K562 (cell line): ENCODE results near the gene EPB41L3. TPM values are rescaled to one million over a fixed set of nuclear protein-coding genes. Genes with fewer than 3 reads are reported as not detected.

ENCODE experiments used
- NFATC3 ChIP-seq: fragments of 450-650 bp; IDR thresholded peaks from 2 replicates; pipeline ENCODE4 v1.6.1; 2017; ENCODE audit warnings: mild to moderate bottlenecking
- SIRT6 ChIP-seq: IDR thresholded peaks from one replicate; pipeline ENCODE4 v1.6.1; 2012; ENCODE audit warnings: low read depth, mild to moderate bottlenecking, control low read depth, inconsistent platforms, low read length, moderate library complexity
- ZBTB7A ChIP-seq: IDR thresholded peaks from 2 replicates; pipeline ENCODE4 v1.6.1; 2011; ENCODE audit warnings: low read depth, mild to moderate bottlenecking, low read length, moderate library complexity, borderline replicate concordance; ENCODE audit not compliant: control insufficient read depth
- polyA plus RNA-seq, 8 experiments: library from polyadenylated mRNA; depleted of rRNA in 4 of 8; stranded (reverse) in 5 of 8; unstranded in 3 of 8; fragments of >200 nt; fragmentation: Nextera tagmentation in 2 of 8; fragmentation: Illumina TruSeq in 1 of 8; extraction: Ambion mirVana in 2 of 8; extraction: Trizol in 1 of 8; gene quantifications; 2 replicates each; pipeline versions ENCODE4 v1.2.1 to v1.2.3, GENCODE V29; 2011 to 2014; ENCODE audit warnings: inconsistent platforms in 1 of 8, missing spikeins in 1 of 8
- total RNA-seq, 7 experiments: library from RNA; depleted of rRNA in 6 of 7; stranded (reverse); fragments of >200 nt in 6 of 7; fragmentation: Illumina TruSeq in 2 of 7; extraction: Trizol in 2 of 7; gene quantifications; 2 replicates each; pipeline versions ENCODE4 v1.2.1 to v1.2.3, GENCODE V29; 2011 to 2021; ENCODE audit warnings: low replicate concordance in 1 of 7
- TF ChIP-seq, protein P1 (sequence below), 2 experiments: fragments of 200-800 bp in 1 of 2; sonication (Bioruptor generic) in 1 of 2; sonication (generic) in 1 of 2; formaldehyde crosslinking in 1 of 2; IDR thresholded peaks in 1 of 2; conservative IDR thresholded peaks in 1 of 2; 2 replicates each; pipeline versions ENCODE4 v1.5.0 to v1.6.1; 2016 to 2020; ENCODE audit warnings: missing compliant biosample characterization in 1 of 2, missing genetic modification characterization in 1 of 2, missing genetic modification reagents in 1 of 2
- TF ChIP-seq, protein P2 (sequence below), 2 experiments: fragments of 450-650 bp in 1 of 2; sonication (generic) in 1 of 2; formaldehyde crosslinking in 1 of 2; IDR thresholded peaks; 2 replicates each; pipeline versions ENCODE4 v1.7.1 to v1.9.0; 2016 to 2022; ENCODE audit warnings: inconsistent platforms in 1 of 2, mild to moderate bottlenecking in 1 of 2, missing genetic modification reagents in 1 of 2

Gene EPB41L3
- total and polyA plus RNA-seq, 9 of the 15 experiments (the other 6 are each of a cell fraction or from before 2014, with no cell fraction given), result 0.44 to 0.49 TPM; not detected in 7

DNA sequence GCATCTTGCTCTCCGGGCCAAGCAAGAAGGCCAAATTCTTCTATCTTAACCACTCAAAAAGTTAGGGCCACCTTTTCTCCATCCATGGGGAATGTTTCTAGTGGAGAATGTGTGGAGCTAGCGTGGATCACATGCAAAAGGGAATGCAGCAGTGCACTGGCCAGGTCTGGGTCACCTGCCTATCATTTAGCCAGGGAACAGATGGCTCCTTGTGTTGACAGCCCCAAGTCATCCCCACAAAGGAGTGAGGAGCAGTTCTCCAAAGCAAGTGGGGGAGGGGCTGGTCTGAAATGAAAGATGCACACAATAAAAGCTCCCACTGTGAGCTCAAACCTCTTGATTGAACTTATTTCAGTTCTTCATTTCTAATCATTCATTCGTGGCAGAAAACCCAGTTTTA is 19.1 kb downstream of the EPB41L3 start (continued):
- TF ChIP-seq, protein P1, sequence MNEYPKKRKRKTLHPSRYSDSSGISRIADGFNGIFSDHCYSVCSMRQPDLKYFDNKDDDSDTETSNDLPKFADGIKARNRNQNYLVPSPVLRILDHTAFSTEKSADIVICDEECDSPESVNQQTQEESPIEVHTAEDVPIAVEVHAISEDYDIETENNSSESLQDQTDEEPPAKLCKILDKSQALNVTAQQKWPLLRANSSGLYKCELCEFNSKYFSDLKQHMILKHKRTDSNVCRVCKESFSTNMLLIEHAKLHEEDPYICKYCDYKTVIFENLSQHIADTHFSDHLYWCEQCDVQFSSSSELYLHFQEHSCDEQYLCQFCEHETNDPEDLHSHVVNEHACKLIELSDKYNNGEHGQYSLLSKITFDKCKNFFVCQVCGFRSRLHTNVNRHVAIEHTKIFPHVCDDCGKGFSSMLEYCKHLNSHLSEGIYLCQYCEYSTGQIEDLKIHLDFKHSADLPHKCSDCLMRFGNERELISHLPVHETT (CRISPR knock-in tag; conservative IDR thresholded peaks at IDR 0.05 in 1 of 2, IDR thresholded peaks at IDR 0.05 in 1 of 2), result no peak
- TF ChIP-seq SIRT6 (no peak), NFATC3 (no peak), ZBTB7A (no peak)
- TF ChIP-seq, protein P2, sequence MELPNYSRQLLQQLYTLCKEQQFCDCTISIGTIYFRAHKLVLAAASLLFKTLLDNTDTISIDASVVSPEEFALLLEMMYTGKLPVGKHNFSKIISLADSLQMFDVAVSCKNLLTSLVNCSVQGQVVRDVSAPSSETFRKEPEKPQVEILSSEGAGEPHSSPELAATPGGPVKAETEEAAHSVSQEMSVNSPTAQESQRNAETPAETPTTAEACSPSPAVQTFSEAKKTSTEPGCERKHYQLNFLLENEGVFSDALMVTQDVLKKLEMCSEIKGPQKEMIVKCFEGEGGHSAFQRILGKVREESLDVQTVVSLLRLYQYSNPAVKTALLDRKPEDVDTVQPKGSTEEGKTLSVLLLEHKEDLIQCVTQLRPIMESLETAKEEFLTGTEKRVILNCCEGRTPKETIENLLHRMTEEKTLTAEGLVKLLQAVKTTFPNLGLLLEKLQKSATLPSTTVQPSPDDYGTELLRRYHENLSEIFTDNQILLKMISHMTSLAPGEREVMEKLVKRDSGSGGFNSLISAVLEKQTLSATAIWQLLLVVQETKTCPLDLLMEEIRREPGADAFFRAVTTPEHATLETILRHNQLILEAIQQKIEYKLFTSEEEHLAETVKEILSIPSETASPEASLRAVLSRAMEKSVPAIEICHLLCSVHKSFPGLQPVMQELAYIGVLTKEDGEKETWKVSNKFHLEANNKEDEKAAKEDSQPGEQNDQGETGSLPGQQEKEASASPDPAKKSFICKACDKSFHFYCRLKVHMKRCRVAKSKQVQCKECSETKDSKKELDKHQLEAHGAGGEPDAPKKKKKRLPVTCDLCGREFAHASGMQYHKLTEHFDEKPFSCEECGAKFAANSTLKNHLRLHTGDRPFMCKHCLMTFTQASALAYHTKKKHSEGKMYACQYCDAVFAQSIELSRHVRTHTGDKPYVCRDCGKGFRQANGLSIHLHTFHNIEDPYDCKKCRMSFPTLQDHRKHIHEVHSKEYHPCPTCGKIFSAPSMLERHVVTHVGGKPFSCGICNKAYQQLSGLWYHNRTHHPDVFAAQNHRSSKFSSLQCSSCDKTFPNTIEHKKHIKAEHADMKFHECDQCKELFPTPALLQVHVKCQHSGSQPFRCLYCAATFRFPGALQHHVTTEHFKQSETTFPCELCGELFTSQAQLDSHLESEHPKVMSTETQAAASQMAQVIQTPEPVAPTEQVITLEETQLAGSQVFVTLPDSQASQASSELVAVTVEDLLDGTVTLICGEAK (IDR thresholded peaks at IDR 0.05), result no peak
- TF ChIP-seq, protein P2 (CRISPR knock-in tag; IDR thresholded peaks at IDR 0.05), result no peak
